Measurements from ENCODE around the gene FITM1.
"Not testable (repeated sequence)": the region's sequence is repeated elsewhere in the genome, so short reads cannot be mapped to it uniquely, and the experiment has no call there.

The FITM1 gene

GRCh38 chr14:24095271-24096068, 35.0 kb upstream of the FITM1 start:
- intact Hi-C loops (cut with DNase I) = no loop called here
- peak in 15 of 42 donors; percentile 24 to 62 (median 36) for DNase-seq

- no peak for DNase-seq
- intact Hi-C loops (cut with DNase I) = no loop called here
Measured at GRCh38 chr14:24096545-24097181, 33.8 kb upstream of the FITM1 start.

GRCh38 chr14:24098229-24098926, 32.1 kb upstream of the FITM1 start:
- intact Hi-C loops (cut with DNase I) = no loop called here

GRCh38 chr14:24098927-24099813, 31.3 kb upstream of the FITM1 start:
- intact Hi-C loops (cut with DNase I) = no loop called here

More at GRCh38 chr14:24098229-24098926, 32.1 kb upstream of the FITM1 start:
- no peak for DNase-seq

GRCh38 chr14:24100197-24100981, 30.1 kb upstream of the FITM1 start:
- no peak for DNase-seq
- intact Hi-C loops (cut with DNase I) = no loop called here

More at GRCh38 chr14:24098927-24099813, 31.3 kb upstream of the FITM1 start:
- DNase-seq = peak in 14 of 42 donors; percentile 16 to 61 (median 38)

- intact Hi-C loops (cut with DNase I) = no loop called here
- DNase-seq = no peak
Measured at GRCh38 chr14:24100982-24101494, 29.4 kb upstream of the FITM1 start.

- no peak for DNase-seq
- intact Hi-C loops (cut with DNase I) = no loop called here
Measured at GRCh38 chr14:24102357-24103048, 28.0 kb upstream of the FITM1 start.

- intact Hi-C loops (cut with DNase I) = no loop called here
- no peak for DNase-seq
Measured at GRCh38 chr14:24103451-24103850, 27.0 kb upstream of the FITM1 start.

- DNase-seq; intact Hi-C loops (cut with DNase I): not testable (repeated sequence)
Measured at GRCh38 chr14:24105609-24106239, 24.7 kb upstream of the FITM1 start.

- intact Hi-C loops (cut with DNase I) = no loop called here
- no peak for DNase-seq
Measured at GRCh38 chr14:24106672-24107271, 23.7 kb upstream of the FITM1 start.

- DNase-seq = no peak
- intact Hi-C loops (cut with DNase I) = no loop called here
Measured at GRCh38 chr14:24108336-24108874, 22.1 kb upstream of the FITM1 start.

GRCh38 chr14:24110060-24110459, 20.4 kb upstream of the FITM1 start:
- intact Hi-C loops (cut with DNase I) = no loop called here
- no peak for DNase-seq

- intact Hi-C loops (cut with DNase I) = no loop called here
Measured at GRCh38 chr14:24110523-24110922, 19.9 kb upstream of the FITM1 start.

GRCh38 chr14:24113379-24113800, 17.1 kb upstream of the FITM1 start:
- no peak for DNase-seq
- intact Hi-C loops (cut with DNase I) = no loop called here

More at GRCh38 chr14:24110523-24110922, 19.9 kb upstream of the FITM1 start:
- DNase-seq = no peak

GRCh38 chr14:24113801-24114531, 16.5 kb upstream of the FITM1 start:
- intact Hi-C loops (cut with DNase I) = loop anchor here (2.0 kb wide), 1 partner anchor 27 kb away; the partner anchor contains the start of gene EMC9
- peak; percentile 68 to 94 (median 82) for DNase-seq

All from head of caudate nucleus (tissue), 42 donors.